Osteocyte (in vitro differentiated cells): ENCODE data around the gene NRG2. TPM values are rescaled to one million over a fixed set of nuclear protein-coding genes. Genes with fewer than 3 reads are reported as not detected.
A peak's percentile ranks its signal among the peaks of the same experiment; 100 is the strongest.

Source experiments
- DNase-seq: peaks from one replicate; pipeline ENCODE4 v3.0.0; 2021; ENCODE audit warnings: mixed read lengths; ENCODE audit not compliant: unreplicated experiment; ENCODE audit errors: extremely low spot score
- H3K27ac Mint-ChIP-seq: one replicate; pipeline ENCODE4 v1.8.0; 2021; ENCODE audit warnings: mild to moderate bottlenecking, mixed read lengths; ENCODE audit not compliant: unreplicated experiment
- H3K27me3 Mint-ChIP-seq: one replicate; pipeline ENCODE4 v1.8.0; 2021; ENCODE audit warnings: mixed read lengths; ENCODE audit not compliant: unreplicated experiment
- H3K36me3 Mint-ChIP-seq: one replicate; pipeline ENCODE4 v1.8.0; 2021; ENCODE audit warnings: mixed read lengths; ENCODE audit not compliant: unreplicated experiment
- H3K4me1 Mint-ChIP-seq: one replicate; pipeline ENCODE4 v1.8.0; 2021; ENCODE audit warnings: mixed read lengths; ENCODE audit not compliant: unreplicated experiment
- H3K4me3 Mint-ChIP-seq: one replicate; pipeline ENCODE4 v1.8.0; 2021; ENCODE audit warnings: mild to moderate bottlenecking, moderate library complexity, mixed read lengths; ENCODE audit not compliant: unreplicated experiment
- H3K9me3 Mint-ChIP-seq: one replicate; pipeline ENCODE4 v1.8.0; 2021; ENCODE audit warnings: mixed read lengths; ENCODE audit not compliant: unreplicated experiment
- total RNA-seq: library from RNA; stranded (reverse); gene quantifications from 2 replicates; pipeline ENCODE4 v1.2.1, GENCODE V29; 2021
- TF ChIP-seq, protein P1 (sequence below): fragments of 200-600 bp; sonication (generic); IDR thresholded peaks from 2 replicates; pipeline ENCODE4 v1.5.0; 2021; ENCODE audit warnings: antibody characterized with exemption, mild to moderate bottlenecking, moderate library complexity

NRG2 gene
- total RNA-seq, 1 donor from 2014 or later: 0.86 TPM

- TF ChIP-seq, protein P1, sequence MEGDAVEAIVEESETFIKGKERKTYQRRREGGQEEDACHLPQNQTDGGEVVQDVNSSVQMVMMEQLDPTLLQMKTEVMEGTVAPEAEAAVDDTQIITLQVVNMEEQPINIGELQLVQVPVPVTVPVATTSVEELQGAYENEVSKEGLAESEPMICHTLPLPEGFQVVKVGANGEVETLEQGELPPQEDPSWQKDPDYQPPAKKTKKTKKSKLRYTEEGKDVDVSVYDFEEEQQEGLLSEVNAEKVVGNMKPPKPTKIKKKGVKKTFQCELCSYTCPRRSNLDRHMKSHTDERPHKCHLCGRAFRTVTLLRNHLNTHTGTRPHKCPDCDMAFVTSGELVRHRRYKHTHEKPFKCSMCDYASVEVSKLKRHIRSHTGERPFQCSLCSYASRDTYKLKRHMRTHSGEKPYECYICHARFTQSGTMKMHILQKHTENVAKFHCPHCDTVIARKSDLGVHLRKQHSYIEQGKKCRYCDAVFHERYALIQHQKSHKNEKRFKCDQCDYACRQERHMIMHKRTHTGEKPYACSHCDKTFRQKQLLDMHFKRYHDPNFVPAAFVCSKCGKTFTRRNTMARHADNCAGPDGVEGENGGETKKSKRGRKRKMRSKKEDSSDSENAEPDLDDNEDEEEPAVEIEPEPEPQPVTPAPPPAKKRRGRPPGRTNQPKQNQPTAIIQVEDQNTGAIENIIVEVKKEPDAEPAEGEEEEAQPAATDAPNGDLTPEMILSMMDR: no peak
- Mint-ChIP-seq H3K9me3 (no peaks in the 10 kb centered on the region), H3K27me3 (peaks cover 63% of the 10 kb centered on the region), H3K36me3 (no peaks in the 10 kb centered on the region), H3K4me1 (no peaks in the 10 kb centered on the region), H3K27ac (no peak overlapping the region), H3K4me3 (no peak overlapping the region)
- peak; percentile 73 for DNase-seq
These were observed 76.2 kb downstream of the NRG2 start for GRCh38 chr5:139966856-139967255.

GRCh38 chr5:139964994-139965565 is 78.0 kb downstream of the NRG2 start:
- Mint-ChIP-seq H3K9me3 (no peaks in the 10 kb centered on the region), H3K36me3 (no peaks in the 10 kb centered on the region), H3K27ac (no peak overlapping the region), H3K4me3 (no peak overlapping the region), H3K4me1 (no peaks in the 10 kb centered on the region), H3K27me3 (peaks cover 52% of the 10 kb centered on the region)
- peak; percentile 65 for DNase-seq
- TF ChIP-seq, protein P1: no peak

DNA sequence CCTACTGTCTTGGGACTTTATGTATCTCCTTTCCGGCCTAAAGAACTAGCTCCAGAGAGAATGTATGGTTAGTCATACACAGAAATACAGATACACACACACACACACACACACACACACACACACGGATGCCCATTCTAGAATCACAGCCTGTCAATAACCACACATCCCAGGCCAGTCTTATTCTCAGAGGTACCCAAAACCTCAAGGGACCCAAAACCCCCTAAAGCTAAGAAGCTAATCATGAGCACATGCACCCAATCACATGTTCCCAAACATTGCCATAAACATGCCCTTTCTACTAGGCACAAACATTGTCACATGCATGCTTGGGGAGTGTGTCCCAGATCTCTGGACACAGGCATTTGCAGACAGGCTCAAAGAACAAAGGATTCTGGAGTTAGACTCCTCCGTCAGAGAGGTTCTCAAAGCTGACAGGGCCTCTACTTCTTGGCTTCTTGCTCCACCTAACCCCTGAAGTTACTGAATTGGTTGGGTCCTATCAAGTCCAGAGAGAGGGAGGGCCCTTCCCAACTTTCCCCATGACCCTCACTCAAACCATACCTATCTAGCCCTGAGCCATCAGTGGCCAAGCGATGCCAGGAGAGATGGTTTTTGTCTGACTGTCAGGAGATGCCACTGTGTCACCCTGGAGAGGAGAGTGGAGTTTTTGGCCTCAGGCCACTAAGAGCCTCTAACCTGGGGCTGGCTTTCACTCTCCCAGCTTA is 78.7 kb downstream of the NRG2 start:
- no peaks in the 10 kb centered on the region for H3K36me3 Mint-ChIP-seq
- peaks cover 49% of the 10 kb centered on the region for H3K27me3 Mint-ChIP-seq
- no peak for DNase-seq
- no peaks in the 10 kb centered on the region for H3K9me3 Mint-ChIP-seq
- no peak overlapping the region for H3K27ac Mint-ChIP-seq
- no peak overlapping the region for H3K4me3 Mint-ChIP-seq
- TF ChIP-seq, protein P1: no peak
- H3K4me1 Mint-ChIP-seq: no peaks in the 10 kb centered on the region

DNA sequence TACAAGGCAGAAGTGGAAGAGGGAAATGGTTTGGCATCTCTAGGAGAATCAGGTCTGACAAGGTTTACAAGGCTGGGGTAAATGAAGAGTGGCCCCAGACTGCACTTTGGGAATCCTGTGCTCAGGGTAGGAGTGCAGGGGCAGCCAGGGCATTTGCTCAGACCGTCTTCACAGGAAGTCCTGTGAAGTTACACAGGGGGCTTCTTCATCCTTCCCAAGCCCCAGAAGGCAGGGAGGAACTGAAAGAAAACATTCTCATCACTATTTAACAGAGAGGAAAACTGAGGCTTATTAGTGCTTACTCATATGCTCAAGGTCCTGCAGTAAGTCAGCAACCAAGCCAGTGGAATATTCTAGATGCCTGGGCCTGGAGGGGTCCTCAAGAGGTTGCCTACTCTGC is 80.7 kb downstream of the NRG2 start:
- no peaks in the 10 kb centered on the region for H3K36me3 Mint-ChIP-seq
- TF ChIP-seq, protein P1: no peak
- no peaks in the 10 kb centered on the region for H3K4me1 Mint-ChIP-seq
- no peak for DNase-seq
- H3K27me3 Mint-ChIP-seq: peaks cover 48% of the 10 kb centered on the region
- no peak overlapping the region for H3K4me3 Mint-ChIP-seq
- H3K9me3 Mint-ChIP-seq: no peaks in the 10 kb centered on the region
- H3K27ac Mint-ChIP-seq: no peak overlapping the region

DNA sequence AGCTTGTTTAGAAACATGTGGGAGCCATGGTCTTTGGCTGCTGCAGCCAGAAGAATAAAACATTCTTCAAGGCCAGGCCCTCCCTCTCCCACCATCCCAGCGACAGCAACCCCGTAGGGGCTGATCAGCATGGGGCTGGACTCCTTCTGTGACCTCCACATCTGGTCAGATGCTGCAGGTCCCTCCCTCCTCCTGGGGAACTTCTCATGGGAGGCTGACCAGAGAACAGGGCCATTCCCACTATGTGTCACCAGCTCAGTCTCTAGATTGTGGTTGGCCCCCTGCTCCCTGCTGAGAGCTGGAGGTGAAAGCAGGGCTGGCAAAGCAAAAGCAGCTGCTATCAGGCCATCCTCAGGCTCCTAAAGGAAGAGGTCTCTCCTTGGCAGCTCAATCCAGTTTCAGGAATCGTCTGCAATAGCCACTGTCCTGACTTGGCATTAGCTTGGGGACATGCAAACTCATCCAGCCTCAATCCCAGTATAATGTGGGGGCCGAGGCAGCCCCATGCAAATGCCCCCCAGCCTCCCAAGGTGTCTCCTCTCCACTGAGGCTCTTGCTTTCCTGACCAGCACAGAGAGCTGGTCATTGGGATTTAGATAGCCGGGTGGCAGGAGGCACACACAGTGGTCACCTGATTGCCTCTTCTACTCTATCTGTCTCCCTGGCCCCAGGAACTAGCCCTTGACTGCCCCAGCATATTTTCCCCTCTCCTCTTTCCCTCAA is 81.5 kb downstream of the NRG2 start:
- H3K27me3 Mint-ChIP-seq: peaks cover 49% of the 10 kb centered on the region
- peak; percentile 79 for DNase-seq
- H3K27ac Mint-ChIP-seq: no peak overlapping the region
- H3K36me3 Mint-ChIP-seq: no peaks in the 10 kb centered on the region
- no peaks in the 10 kb centered on the region for H3K4me1 Mint-ChIP-seq
- TF ChIP-seq, protein P1: no peak
- no peaks in the 10 kb centered on the region for H3K9me3 Mint-ChIP-seq
- H3K4me3 Mint-ChIP-seq: no peak overlapping the region
